B cell (primary cell): ENCODE data around the gene PRKCH. TPM values are rescaled to one million over a fixed set of nuclear protein-coding genes. Genes with fewer than 3 reads are reported as not detected.

Experiments
- ATAC-seq: fragments of 200-7000 bp; cut with Tn5 transposase; one replicate; pipeline ENCODE4 v1.10.0; 2021; ENCODE audit warnings: low read depth, mild to moderate bottlenecking, moderate number of reproducible peaks, moderate library complexity
- CTCF ChIA-PET: fragments of 350-600 bp; sonication (Branson Sonifier 250); formaldehyde crosslinking; loops from one replicate; lab custom pipeline; 2021; ENCODE audit warnings: antibody characterized with exemption, inconsistent platforms; lab: Charles Lee
- POLR2A ChIA-PET: fragments of 350-600 bp; sonication (Branson Sonifier 250); formaldehyde crosslinking; loops from one replicate; lab custom pipeline; 2021; ENCODE audit warnings: antibody characterized with exemption; lab: Charles Lee
- DNase-seq: peaks from one replicate; pipeline ENCODE4 v3.0.0; 2013
- H2AFZ ChIP-seq: 2 replicates; pipeline ENCODE4 v1.6.1; 2012; ENCODE audit warnings: mild to moderate bottlenecking, low read depth, low read length; ENCODE audit not compliant: insufficient read depth, poor library complexity, severe bottlenecking
- H3K27ac ChIP-seq, 2 donors: 1 replicate in 1 of 2; 2 replicates in 1 of 2; pipeline ENCODE4 v1.5.1; 2012 to 2013; ENCODE audit warnings: low read length in 2 of 2, mild to moderate bottlenecking in 2 of 2, moderate library complexity in 1 of 2
- H3K27me3 ChIP-seq, 4 experiments: fragments of 200-600 bp in 1 of 4; sonication (generic) in 1 of 4; replicated peaks in 1 of 4; 1 replicate in 2 of 4; 2 replicates in 2 of 4; pipeline versions ENCODE4 v1.6.1 to v1.7.0; 2013 to 2016; ENCODE audit warnings: low read length in 3 of 4, mild to moderate bottlenecking in 2 of 4, mixed read lengths in 1 of 4, moderate library complexity in 1 of 4; ENCODE audit not compliant: insufficient read depth in 4 of 4, control insufficient read depth in 3 of 4; ENCODE audit errors: control extremely low read depth in 1 of 4
- H3K36me3 ChIP-seq, 2 experiments: replicated peaks in 1 of 2; 1 replicate in 1 of 2; 2 replicates in 1 of 2; pipeline versions ENCODE4 v1.6.1 to v1.7.1; 2013; ENCODE audit warnings: low read length in 1 of 2; ENCODE audit not compliant: insufficient read depth in 2 of 2, control insufficient read depth in 1 of 2; ENCODE audit errors: control extremely low read depth in 1 of 2, extremely low read depth in 1 of 2
- H3K4me1 ChIP-seq, 2 donors: fragments of 200-600 bp in 1 of 2; sonication (generic) in 1 of 2; 1 replicate in 1 of 2; 2 replicates in 1 of 2; pipeline versions ENCODE4 v1.5.1 to v1.6.1; 2013 to 2017; ENCODE audit warnings: low read length in 2 of 2; ENCODE audit not compliant: control insufficient read depth in 2 of 2, insufficient read depth in 2 of 2
- H3K4me2 ChIP-seq: replicated peaks from 2 replicates; pipeline ENCODE3; 2012; ENCODE audit warnings: mild to moderate bottlenecking, low read depth, low read length; ENCODE audit not compliant: poor library complexity, severe bottlenecking
- H3K4me3 ChIP-seq, 5 experiments: fragments of 200-600 bp in 1 of 5; sonication (generic) in 1 of 5; 1 replicate in 3 of 5; 2 replicates in 2 of 5; pipeline versions ENCODE4 v1.5.1 to v1.7.0; 2011 to 2016; ENCODE audit warnings: low read length in 4 of 5, mild to moderate bottlenecking in 4 of 5, low read depth in 2 of 5, control low read depth in 1 of 5, moderate library complexity in 1 of 5; ENCODE audit not compliant: insufficient read depth in 1 of 5; ENCODE audit errors: control extremely low read depth in 1 of 5, extremely low read depth in 1 of 5
- H3K79me2 ChIP-seq: fragments of 200-600 bp; sonication (generic); one replicate; pipeline ENCODE4 v1.6.0; 2016; ENCODE audit warnings: low read length; ENCODE audit not compliant: control insufficient read depth, insufficient read depth
- H3K9ac ChIP-seq: fragments of 200-600 bp; sonication (generic); 2 replicates; pipeline ENCODE4 v1.6.1; 2017; ENCODE audit warnings: mild to moderate bottlenecking, low read length, moderate library complexity
- H3K9me3 ChIP-seq, 3 donors: one replicate each; pipeline versions ENCODE4 v1.6.1 to v1.7.1; 2013; ENCODE audit warnings: low read length in 2 of 3; ENCODE audit not compliant: control insufficient read depth in 2 of 3, insufficient read depth in 1 of 3; ENCODE audit errors: control extremely low read depth in 1 of 3
- H4K20me1 ChIP-seq: 2 replicates; pipeline ENCODE4 v1.6.0; 2012; ENCODE audit warnings: mild to moderate bottlenecking, low read length; ENCODE audit not compliant: insufficient read depth, control insufficient read depth, poor library complexity, severe bottlenecking
- H3K27ac Mint-ChIP-seq: one replicate; pipeline ENCODE4 v1.8.0; 2021; ENCODE audit warnings: mixed read lengths
- H3K27me3 Mint-ChIP-seq: one replicate; pipeline ENCODE4 v1.8.0; 2021; ENCODE audit warnings: mixed read lengths
- H3K4me1 Mint-ChIP-seq: one replicate; pipeline ENCODE4 v1.8.0; 2021; ENCODE audit warnings: mixed read lengths
- H3K4me3 Mint-ChIP-seq: one replicate; pipeline ENCODE4 v1.8.0; 2021; ENCODE audit warnings: mixed read lengths
- H3K9me3 Mint-ChIP-seq: one replicate; pipeline ENCODE4 v1.8.0; 2022; ENCODE audit warnings: mixed read lengths; ENCODE audit not compliant: insufficient read depth
- EZH2 ChIP-seq: IDR thresholded peaks from 2 replicates; pipeline ENCODE4 v1.6.1; 2012; ENCODE audit warnings: borderline replicate concordance, low read depth, mild to moderate bottlenecking, moderate library complexity, low read length; ENCODE audit not compliant: insufficient read depth, poor library complexity, severe bottlenecking
- WGBS: methylation state at CpG from one replicate; pipeline ENCODE4 v1.1.5; 2013; ENCODE audit warnings: missing lambda C conversion rate; ENCODE audit not compliant: insufficient coverage; 5-methylcytosine and 5-hydroxymethylcytosine counted together
- intact Hi-C: fragments of 100-400 bp; cut with micrococcal nuclease; formaldehyde crosslinking; loops from one replicate; pipeline ENCODE4 v1.10.0; 2022
- polyA plus RNA-seq: library from polyadenylated mRNA; depleted of rRNA; stranded (reverse); fragments of >200 nt; gene quantifications from 2 replicates; pipeline ENCODE4 v1.2.3, GENCODE V29; 2012
- total RNA-seq, 2 donors: library from RNA; stranded (reverse); fragments of 120-200 nt in 1 of 2; gene quantifications; 1 replicate in 1 of 2; 2 replicates in 1 of 2; pipeline versions ENCODE4 v1.2.3 to v1.2.4, GENCODE V29; 2013 to 2022
- TF ChIP-seq, protein P1 (sequence below): fragments of 200-600 bp; IDR thresholded peaks from one replicate; pipeline ENCODE4 v1.8.0; 2022; ENCODE audit warnings: antibody characterized with exemption, mild to moderate bottlenecking

PRKCH gene
- total and polyA plus RNA-seq, 2 donors (not counting 1 experiment from before 2014, with no cell fraction given) = 2.0 to 5.0 TPM

DNA sequence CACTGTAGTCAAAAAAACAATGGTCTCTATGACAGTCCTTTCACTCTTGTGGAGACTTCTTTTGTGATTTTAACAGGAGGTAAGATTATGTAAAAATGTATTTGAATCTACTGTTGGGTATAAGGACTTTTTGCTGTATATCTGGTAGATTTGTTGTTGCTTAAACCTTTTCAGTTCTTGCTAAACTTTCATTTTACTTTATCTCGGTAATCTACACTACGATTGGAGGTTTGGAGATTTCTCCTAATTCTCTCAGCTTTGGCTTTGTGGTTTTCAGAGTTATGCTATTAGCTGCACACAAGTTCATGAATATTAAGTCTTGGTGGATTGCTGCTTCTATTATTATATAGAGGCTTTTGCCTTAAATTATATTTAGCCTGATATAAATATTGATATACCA lies 257.4 kb downstream of the PRKCH start:
- Histone ChIP-seq H3K36me3 (no peaks in the 10 kb centered on the region), H4K20me1 (no peaks in the 10 kb centered on the region), H3K4me1 (peaks cover 0 to 3% of the 10 kb centered on the region in 2 donors), H3K4me3 (no peak overlapping the region), H3K9ac (no peak overlapping the region), H3K9me3 (no peaks in the 10 kb centered on the region), H3K27me3 (no peaks in the 10 kb centered on the region), H3K4me2 (no peak overlapping the region), H3K27ac (no peak overlapping the region), H2AFZ (no peak overlapping the region), H3K79me2 (no peaks in the 10 kb centered on the region)
- H3K4me3 Mint-ChIP-seq = no peak overlapping the region
- ATAC-seq (no peak), DNase-seq (no peak)
- H3K27me3 Mint-ChIP-seq = no peaks in the 10 kb centered on the region
- ChIA-PET CTCF (no interaction called here), POLR2A (no interaction called here)
- no CpG with 5 or more reads among the region's 2 CpGs for WGBS
- H3K4me1 Mint-ChIP-seq = peaks cover 14% of the 10 kb centered on the region
- TF ChIP-seq, protein P1, sequence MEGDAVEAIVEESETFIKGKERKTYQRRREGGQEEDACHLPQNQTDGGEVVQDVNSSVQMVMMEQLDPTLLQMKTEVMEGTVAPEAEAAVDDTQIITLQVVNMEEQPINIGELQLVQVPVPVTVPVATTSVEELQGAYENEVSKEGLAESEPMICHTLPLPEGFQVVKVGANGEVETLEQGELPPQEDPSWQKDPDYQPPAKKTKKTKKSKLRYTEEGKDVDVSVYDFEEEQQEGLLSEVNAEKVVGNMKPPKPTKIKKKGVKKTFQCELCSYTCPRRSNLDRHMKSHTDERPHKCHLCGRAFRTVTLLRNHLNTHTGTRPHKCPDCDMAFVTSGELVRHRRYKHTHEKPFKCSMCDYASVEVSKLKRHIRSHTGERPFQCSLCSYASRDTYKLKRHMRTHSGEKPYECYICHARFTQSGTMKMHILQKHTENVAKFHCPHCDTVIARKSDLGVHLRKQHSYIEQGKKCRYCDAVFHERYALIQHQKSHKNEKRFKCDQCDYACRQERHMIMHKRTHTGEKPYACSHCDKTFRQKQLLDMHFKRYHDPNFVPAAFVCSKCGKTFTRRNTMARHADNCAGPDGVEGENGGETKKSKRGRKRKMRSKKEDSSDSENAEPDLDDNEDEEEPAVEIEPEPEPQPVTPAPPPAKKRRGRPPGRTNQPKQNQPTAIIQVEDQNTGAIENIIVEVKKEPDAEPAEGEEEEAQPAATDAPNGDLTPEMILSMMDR = no peak
- TF ChIP-seq EZH2 = no peak
- intact Hi-C loops = no loop called here
- H3K9me3 Mint-ChIP-seq = no peaks in the 10 kb centered on the region
- H3K27ac Mint-ChIP-seq = no peak overlapping the region

- no peak for ATAC-seq
- no peak overlapping the region for H3K4me2 ChIP-seq
- Mint-ChIP-seq H3K27me3 (no peaks in the 10 kb centered on the region), H3K27ac (no peak overlapping the region), H3K4me3 (no peak overlapping the region), H3K9me3 (no peaks in the 10 kb centered on the region), H3K4me1 (peaks cover 20% of the 10 kb centered on the region)
- intact Hi-C loops = no loop called here
- H3K27me3 ChIP-seq = no peaks in the 10 kb centered on the region
- no peak for DNase-seq
- no peak overlapping the region for H3K9ac ChIP-seq
- H4K20me1 ChIP-seq = no peaks in the 10 kb centered on the region
- H3K27ac ChIP-seq = no peak overlapping the region
- H3K36me3 ChIP-seq = no peaks in the 10 kb centered on the region
- TF ChIP-seq, protein P1 = no peak
- TF ChIP-seq EZH2 = no peak
- peaks cover 0 to 3% of the 10 kb centered on the region in 2 donors for H3K4me1 ChIP-seq
- H2AFZ ChIP-seq = no peak overlapping the region
- H3K4me3 ChIP-seq = no peak overlapping the region
- WGBS = 100% methylated on average over 1 of the region's 1 CpG
- CTCF ChIA-PET = interaction anchor here (0.9 to 1.6 kb wide), 2 partner anchors 13 to 104 kb away, joined by 3 to 4 read pairs; no protein-coding TSS in a partner anchor
- POLR2A ChIA-PET = no interaction called here
- H3K79me2 ChIP-seq = no peaks in the 10 kb centered on the region
- no peaks in the 10 kb centered on the region for H3K9me3 ChIP-seq
Observed at GRCh38 chr14:61581340-61581739, 260.0 kb downstream of the PRKCH start.
